Measurements from ENCODE around the gene GNRHR. TPM values are rescaled to one million over a fixed set of nuclear protein-coding genes. Genes with fewer than 3 reads are reported as not detected.

Gene GNRHR
- polyA plus RNA-seq, 1 experiment = not detected

- DNase-seq (ENCODE audit: low read depth) = no peak
- Histone ChIP-seq H3K27me3 (ENCODE audit: control insufficient read depth, insufficient read depth, low read length) (no peaks in the 10 kb centered on the region), H3K36me3 (ENCODE audit: control insufficient read depth, insufficient read depth, low read length) (no peaks in the 10 kb centered on the region), H3K4me3 (ENCODE audit: low read depth, low read length) (no peak overlapping the region)
- ChIA-PET CTCF (no interaction called here), POLR2A (no interaction called here)
- no peak for TF ChIP-seq CTCF (IDR thresholded peaks at IDR 0.05; ENCODE audit: insufficient read depth, low read depth, low read length)
Observed at GRCh38 chr4:67779631-67780030, 25.4 kb upstream of the GNRHR start.

- POLR2A ChIA-PET = no interaction called here
- H3K27me3 ChIP-seq (ENCODE audit: control insufficient read depth, insufficient read depth, low read length) = no peaks in the 10 kb centered on the region
- no peaks in the 10 kb centered on the region for H3K36me3 ChIP-seq (ENCODE audit: control insufficient read depth, insufficient read depth, low read length)
- no peak for TF ChIP-seq CTCF (IDR thresholded peaks at IDR 0.05; ENCODE audit: insufficient read depth, low read depth, low read length)
- DNase-seq (ENCODE audit: low read depth) = no peak
- no peak overlapping the region for H3K4me3 ChIP-seq (ENCODE audit: low read depth, low read length)
- CTCF ChIA-PET = no interaction called here
Observed at GRCh38 chr4:67776746-67777145, 22.6 kb upstream of the GNRHR start.

- H3K4me3 ChIP-seq (ENCODE audit: low read depth, low read length) = no peak overlapping the region
- TF ChIP-seq CTCF (IDR thresholded peaks at IDR 0.05; ENCODE audit: insufficient read depth, low read depth, low read length) = no peak
- ChIA-PET CTCF (no interaction called here), POLR2A (no interaction called here)
- H3K36me3 ChIP-seq (ENCODE audit: control insufficient read depth, insufficient read depth, low read length) = no peaks in the 10 kb centered on the region
- no peak for DNase-seq (ENCODE audit: low read depth)
- no peaks in the 10 kb centered on the region for H3K27me3 ChIP-seq (ENCODE audit: control insufficient read depth, insufficient read depth, low read length)
Observed at GRCh38 chr4:67770422-67770821, 16.2 kb upstream of the GNRHR start.

GRCh38 chr4:67765928-67766327, 11.7 kb upstream of the GNRHR start:
- Histone ChIP-seq H3K36me3 (ENCODE audit: control insufficient read depth, insufficient read depth, low read length) (no peaks in the 10 kb centered on the region), H3K4me3 (ENCODE audit: low read depth, low read length) (no peak overlapping the region), H3K27me3 (ENCODE audit: control insufficient read depth, insufficient read depth, low read length) (no peaks in the 10 kb centered on the region)
- DNase-seq (ENCODE audit: low read depth) = no peak
- no peak for TF ChIP-seq CTCF (IDR thresholded peaks at IDR 0.05; ENCODE audit: insufficient read depth, low read depth, low read length)
- ChIA-PET CTCF (interaction anchor here (1.0 kb wide), 1 partner anchor 17 kb away, joined by 4 read pairs; no protein-coding TSS in a partner anchor), POLR2A (no interaction called here)

GRCh38 chr4:67765401-67765800, 11.2 kb upstream of the GNRHR start:
- POLR2A ChIA-PET = no interaction called here
- DNase-seq (ENCODE audit: low read depth) = no peak

More at GRCh38 chr4:67765401-67765800, 11.2 kb upstream of the GNRHR start:
- H3K4me3 ChIP-seq (ENCODE audit: low read depth, low read length) = no peak overlapping the region
- no peaks in the 10 kb centered on the region for H3K36me3 ChIP-seq (ENCODE audit: control insufficient read depth, insufficient read depth, low read length)
- CTCF ChIA-PET = no interaction called here
- H3K27me3 ChIP-seq (ENCODE audit: control insufficient read depth, insufficient read depth, low read length) = no peaks in the 10 kb centered on the region
- TF ChIP-seq CTCF (IDR thresholded peaks at IDR 0.05; ENCODE audit: insufficient read depth, low read depth, low read length) = no peak
